NCI-H128 (cell line): ENCODE data around the gene EYS.

Source experiments
- DNase-seq: peaks from one replicate; lab custom pipeline; 2025; ENCODE audit not compliant: unreplicated experiment; lab: John Stamatoyannopoulos, UW

EYS gene

GRCh38 chr6:64383277-64383676 lies 1323.7 kb downstream of the EYS start:
- no peak for DNase-seq

- DNase-seq = no peak
Observed at GRCh38 chr6:64376394-64376793, 1330.6 kb downstream of the EYS start.

- DNase-seq = no peak
Observed at GRCh38 chr6:64357430-64357829, 1349.6 kb downstream of the EYS start.

- DNase-seq = no peak
Observed at GRCh38 chr6:64347411-64347810, 1359.6 kb downstream of the EYS start.

- no peak for DNase-seq
Observed at GRCh38 chr6:64335195-64335594, 1371.8 kb downstream of the EYS start.

GRCh38 chr6:64334636-64335035 lies 1372.4 kb downstream of the EYS start:
- DNase-seq = no peak

- DNase-seq = no peak
Observed at GRCh38 chr6:64330694-64331307, 1376.2 kb downstream of the EYS start.

GRCh38 chr6:64326939-64327338 lies 1380.1 kb downstream of the EYS start:
- no peak for DNase-seq

- DNase-seq = no peak
Observed at GRCh38 chr6:64325093-64325492, 1381.9 kb downstream of the EYS start.

GRCh38 chr6:64310214-64310613 lies 1396.8 kb downstream of the EYS start:
- no peak for DNase-seq

- no peak for DNase-seq
Observed at GRCh38 chr6:64301307-64302236, 1405.5 kb downstream of the EYS start.

- DNase-seq = no peak
Observed at GRCh38 chr6:64299176-64299575, 1407.8 kb downstream of the EYS start.

GRCh38 chr6:64294034-64294433 lies 1413.0 kb downstream of the EYS start:
- no peak for DNase-seq

- DNase-seq = no peak
Observed at GRCh38 chr6:64293298-64293697, 1413.7 kb downstream of the EYS start.

- DNase-seq = no peak
Observed at GRCh38 chr6:64290867-64291266, 1416.2 kb downstream of the EYS start.

- no peak for DNase-seq
Observed at GRCh38 chr6:64289931-64290330, 1417.1 kb downstream of the EYS start.

GRCh38 chr6:64288351-64288750 lies 1418.7 kb downstream of the EYS start:
- DNase-seq = no peak

- no peak for DNase-seq
Observed at GRCh38 chr6:64281167-64281566, 1425.9 kb downstream of the EYS start.

GRCh38 chr6:64280569-64280968 lies 1426.5 kb downstream of the EYS start:
- DNase-seq = no peak

GRCh38 chr6:64270083-64270482 lies 1436.9 kb downstream of the EYS start:
- no peak for DNase-seq

GRCh38 chr6:64266351-64266821 lies 1440.6 kb downstream of the EYS start:
- DNase-seq = no peak

- DNase-seq = no peak
Observed at GRCh38 chr6:64263778-64264177, 1443.2 kb downstream of the EYS start.
